Measurements from ENCODE around the gene MYO1E.

DNA sequence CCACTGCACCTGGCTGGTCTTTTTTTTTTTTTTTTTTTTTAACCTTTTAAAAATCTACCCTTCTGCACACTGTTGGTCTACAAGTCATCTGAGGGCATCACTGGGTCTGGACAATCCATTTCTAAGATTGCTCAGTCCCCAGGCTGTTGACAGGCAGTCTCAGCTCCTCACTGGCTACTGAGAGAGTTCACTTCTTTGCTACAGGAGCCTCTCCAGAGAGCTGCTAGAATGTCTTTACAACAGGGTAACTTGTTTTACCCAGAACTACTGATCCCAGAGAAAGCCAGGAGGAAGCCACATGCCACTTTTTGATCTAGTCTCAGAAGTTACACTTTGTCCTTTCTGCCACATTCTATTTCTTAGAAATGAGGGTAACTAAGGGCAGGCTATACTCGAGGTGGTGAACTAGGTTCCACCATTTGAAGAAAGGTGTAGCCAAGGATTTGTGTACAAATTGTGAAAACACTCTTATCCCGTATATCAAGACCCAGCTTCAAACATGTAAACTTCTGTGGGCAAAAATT is 273.4 kb downstream of the MYO1E start:
- TF ChIP-seq, protein P1, sequence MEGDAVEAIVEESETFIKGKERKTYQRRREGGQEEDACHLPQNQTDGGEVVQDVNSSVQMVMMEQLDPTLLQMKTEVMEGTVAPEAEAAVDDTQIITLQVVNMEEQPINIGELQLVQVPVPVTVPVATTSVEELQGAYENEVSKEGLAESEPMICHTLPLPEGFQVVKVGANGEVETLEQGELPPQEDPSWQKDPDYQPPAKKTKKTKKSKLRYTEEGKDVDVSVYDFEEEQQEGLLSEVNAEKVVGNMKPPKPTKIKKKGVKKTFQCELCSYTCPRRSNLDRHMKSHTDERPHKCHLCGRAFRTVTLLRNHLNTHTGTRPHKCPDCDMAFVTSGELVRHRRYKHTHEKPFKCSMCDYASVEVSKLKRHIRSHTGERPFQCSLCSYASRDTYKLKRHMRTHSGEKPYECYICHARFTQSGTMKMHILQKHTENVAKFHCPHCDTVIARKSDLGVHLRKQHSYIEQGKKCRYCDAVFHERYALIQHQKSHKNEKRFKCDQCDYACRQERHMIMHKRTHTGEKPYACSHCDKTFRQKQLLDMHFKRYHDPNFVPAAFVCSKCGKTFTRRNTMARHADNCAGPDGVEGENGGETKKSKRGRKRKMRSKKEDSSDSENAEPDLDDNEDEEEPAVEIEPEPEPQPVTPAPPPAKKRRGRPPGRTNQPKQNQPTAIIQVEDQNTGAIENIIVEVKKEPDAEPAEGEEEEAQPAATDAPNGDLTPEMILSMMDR (conservative IDR thresholded peaks at IDR 0.05; ENCODE audit: low read length) = no peak
- TF ChIP-seq EZH2phosphoT487 (IDR thresholded peaks at IDR 0.05; ENCODE audit: borderline replicate concordance, low read depth, low read length) = no peak

Measured in OCI-LY7 (cell line).